A549 (cell line): ENCODE results near the gene SLC8A1.

ENCODE experiments used
- CEBPB ChIP-seq, 2 experiments: fragments of >200 bp in 1 of 2; sonication (Bioruptor Twin) in 1 of 2; formaldehyde crosslinking in 1 of 2; IDR thresholded peaks; 2 replicates each; pipeline ENCODE4 v1.6.1; 2012 to 2016
- EP300 ChIP-seq, 2 experiments: fragments of >200 bp; sonication (Bioruptor Twin); formaldehyde crosslinking; IDR thresholded peaks; 2 replicates in 1 of 2; 3 replicates in 1 of 2; pipeline ENCODE4 v1.6.1; 2016 to 2017
- ESRRA ChIP-seq: fragments of 150-350 bp; IDR thresholded peaks from 2 replicates; pipeline ENCODE4 v1.6.1; 2014; ENCODE audit warnings: mild to moderate bottlenecking, low read length, borderline replicate concordance
- MAZ ChIP-seq: fragments of 150-350 bp; IDR thresholded peaks from 2 replicates; pipeline ENCODE4 v1.6.1; 2014; ENCODE audit warnings: antibody characterized with exemption, low read depth, low read length, borderline replicate concordance
- POLR2A ChIP-seq: IDR thresholded peaks from 2 replicates; pipeline ENCODE4 v1.6.1; 2012; ENCODE audit warnings: mild to moderate bottlenecking, low read length
- SMC3 ChIP-seq: fragments of >200 bp; sonication (Bioruptor Twin); formaldehyde crosslinking; IDR thresholded peaks from 3 replicates; pipeline ENCODE4 v1.6.1; 2018; ENCODE audit warnings: inconsistent platforms
- TF ChIP-seq, protein P1 (sequence below): fragments of 450-650 bp; IDR thresholded peaks from 2 replicates; pipeline ENCODE4 v1.6.1; 2014; ENCODE audit warnings: antibody characterized with exemption
- TF ChIP-seq, protein P2 (sequence below): fragments of >200 bp; sonication (Bioruptor Twin); formaldehyde crosslinking; IDR thresholded peaks from 3 replicates; pipeline ENCODE4 v1.5.1; 2016

DNA sequence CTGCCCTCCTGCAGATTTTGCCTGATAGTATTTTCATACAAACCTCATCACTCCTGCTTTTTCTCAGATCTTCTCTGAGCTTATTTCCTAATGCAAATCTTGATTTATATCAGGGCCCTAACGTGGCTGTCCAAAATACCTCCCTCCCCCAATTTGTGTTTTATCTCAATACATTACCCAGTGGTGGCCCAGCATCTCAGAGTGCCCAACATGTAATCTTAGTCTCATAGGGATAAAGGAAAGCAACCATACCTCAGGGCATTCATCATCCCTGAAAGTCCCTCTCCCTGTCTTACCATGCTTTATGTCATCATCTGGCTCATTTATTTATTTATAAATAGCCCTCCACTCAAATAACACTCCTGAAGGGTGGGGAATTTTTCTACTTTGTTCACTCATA is 135.3 kb downstream of the SLC8A1 start:
- TF ChIP-seq CEBPB (IDR thresholded peaks at IDR 0.05) (no peak), POLR2A (no peak), EP300 (IDR thresholded peaks at IDR 0.05) (no peak), MAZ (no peak), SMC3 (no peak), ESRRA (no peak)
- TF ChIP-seq, protein P1, sequence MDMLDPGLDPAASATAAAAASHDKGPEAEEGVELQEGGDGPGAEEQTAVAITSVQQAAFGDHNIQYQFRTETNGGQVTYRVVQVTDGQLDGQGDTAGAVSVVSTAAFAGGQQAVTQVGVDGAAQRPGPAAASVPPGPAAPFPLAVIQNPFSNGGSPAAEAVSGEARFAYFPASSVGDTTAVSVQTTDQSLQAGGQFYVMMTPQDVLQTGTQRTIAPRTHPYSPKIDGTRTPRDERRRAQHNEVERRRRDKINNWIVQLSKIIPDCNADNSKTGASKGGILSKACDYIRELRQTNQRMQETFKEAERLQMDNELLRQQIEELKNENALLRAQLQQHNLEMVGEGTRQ = no peak
- TF ChIP-seq, protein P2, sequence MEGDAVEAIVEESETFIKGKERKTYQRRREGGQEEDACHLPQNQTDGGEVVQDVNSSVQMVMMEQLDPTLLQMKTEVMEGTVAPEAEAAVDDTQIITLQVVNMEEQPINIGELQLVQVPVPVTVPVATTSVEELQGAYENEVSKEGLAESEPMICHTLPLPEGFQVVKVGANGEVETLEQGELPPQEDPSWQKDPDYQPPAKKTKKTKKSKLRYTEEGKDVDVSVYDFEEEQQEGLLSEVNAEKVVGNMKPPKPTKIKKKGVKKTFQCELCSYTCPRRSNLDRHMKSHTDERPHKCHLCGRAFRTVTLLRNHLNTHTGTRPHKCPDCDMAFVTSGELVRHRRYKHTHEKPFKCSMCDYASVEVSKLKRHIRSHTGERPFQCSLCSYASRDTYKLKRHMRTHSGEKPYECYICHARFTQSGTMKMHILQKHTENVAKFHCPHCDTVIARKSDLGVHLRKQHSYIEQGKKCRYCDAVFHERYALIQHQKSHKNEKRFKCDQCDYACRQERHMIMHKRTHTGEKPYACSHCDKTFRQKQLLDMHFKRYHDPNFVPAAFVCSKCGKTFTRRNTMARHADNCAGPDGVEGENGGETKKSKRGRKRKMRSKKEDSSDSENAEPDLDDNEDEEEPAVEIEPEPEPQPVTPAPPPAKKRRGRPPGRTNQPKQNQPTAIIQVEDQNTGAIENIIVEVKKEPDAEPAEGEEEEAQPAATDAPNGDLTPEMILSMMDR = no peak
